OCI-LY7 (cell line): Measurements from ENCODE around the gene ARHGEF10L.

Source experiments
- EZH2phosphoT487 ChIP-seq: fragments of 200-600 bp; sonication (generic); IDR thresholded peaks from 2 replicates; pipeline ENCODE4 v1.6.1; 2018; ENCODE audit warnings: low read depth, borderline replicate concordance, mild to moderate bottlenecking, mixed run types, antibody characterized with exemption, low read length, moderate library complexity, mixed read lengths
- TF ChIP-seq, protein P1 (sequence below): fragments of 200-600 bp; sonication (generic); conservative IDR thresholded peaks from 2 replicates; pipeline ENCODE4 v1.5.1; 2014; ENCODE audit warnings: mild to moderate bottlenecking, antibody characterized with exemption, low read length, moderate library complexity, mixed read lengths

DNA sequence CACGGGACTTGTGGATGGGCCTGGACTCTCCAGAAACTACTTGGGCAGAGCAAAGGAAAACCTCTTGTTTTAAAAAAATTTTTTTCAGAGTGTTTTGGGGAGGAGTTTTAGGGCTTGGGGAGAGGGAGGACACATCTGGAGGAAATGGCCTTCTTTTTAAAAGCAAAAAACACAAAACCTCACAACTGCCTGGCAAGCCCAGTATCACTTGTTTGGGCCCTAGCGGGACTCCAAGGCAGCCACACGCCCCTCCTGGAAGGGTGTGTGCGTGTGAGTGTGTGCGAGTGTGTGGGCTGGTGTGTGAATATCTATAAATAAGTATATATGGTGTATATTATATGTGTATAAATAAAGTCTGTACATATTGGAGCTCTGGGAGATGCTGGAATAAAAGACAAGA lies 158.0 kb downstream of the ARHGEF10L start:
- TF ChIP-seq, protein P1, sequence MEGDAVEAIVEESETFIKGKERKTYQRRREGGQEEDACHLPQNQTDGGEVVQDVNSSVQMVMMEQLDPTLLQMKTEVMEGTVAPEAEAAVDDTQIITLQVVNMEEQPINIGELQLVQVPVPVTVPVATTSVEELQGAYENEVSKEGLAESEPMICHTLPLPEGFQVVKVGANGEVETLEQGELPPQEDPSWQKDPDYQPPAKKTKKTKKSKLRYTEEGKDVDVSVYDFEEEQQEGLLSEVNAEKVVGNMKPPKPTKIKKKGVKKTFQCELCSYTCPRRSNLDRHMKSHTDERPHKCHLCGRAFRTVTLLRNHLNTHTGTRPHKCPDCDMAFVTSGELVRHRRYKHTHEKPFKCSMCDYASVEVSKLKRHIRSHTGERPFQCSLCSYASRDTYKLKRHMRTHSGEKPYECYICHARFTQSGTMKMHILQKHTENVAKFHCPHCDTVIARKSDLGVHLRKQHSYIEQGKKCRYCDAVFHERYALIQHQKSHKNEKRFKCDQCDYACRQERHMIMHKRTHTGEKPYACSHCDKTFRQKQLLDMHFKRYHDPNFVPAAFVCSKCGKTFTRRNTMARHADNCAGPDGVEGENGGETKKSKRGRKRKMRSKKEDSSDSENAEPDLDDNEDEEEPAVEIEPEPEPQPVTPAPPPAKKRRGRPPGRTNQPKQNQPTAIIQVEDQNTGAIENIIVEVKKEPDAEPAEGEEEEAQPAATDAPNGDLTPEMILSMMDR, result no peak
- TF ChIP-seq EZH2phosphoT487, result no peak
